H1 (cell line): ENCODE data around the gene ZKSCAN8. TPM values are rescaled to one million over a fixed set of nuclear protein-coding genes. Genes with fewer than 3 reads are reported as not detected.

Source experiments
- ASH2L ChIP-seq: fragments of 200-600, 300-600 bp; sonication (generic); IDR thresholded peaks from one replicate; pipeline ENCODE4 v1.7.1; 2017; ENCODE audit warnings: low read length
- CBX5 ChIP-seq: fragments of 300-800, 300-1000 bp; sonication (generic); IDR thresholded peaks from 2 replicates; pipeline ENCODE4 v1.7.1; 2016; ENCODE audit warnings: antibody characterized with exemption, low read length, low read depth
- CEBPB ChIP-seq: IDR thresholded peaks from 2 replicates; pipeline ENCODE4 v1.6.1; 2012; ENCODE audit warnings: low read depth, low read length
- MAFK ChIP-seq: IDR thresholded peaks from 2 replicates; pipeline ENCODE4 v1.6.1; 2012; ENCODE audit warnings: low read depth, mild to moderate bottlenecking, improper control_type of control experiment, low read length
- SP4 ChIP-seq: IDR thresholded peaks from 2 replicates; pipeline ENCODE4 v1.6.1; 2012; ENCODE audit warnings: low read length, inconsistent platforms
- ZNF274 ChIP-seq: IDR thresholded peaks from 2 replicates; pipeline ENCODE4 v1.7.0; 2012; ENCODE audit warnings: low read length, borderline replicate concordance; ENCODE audit errors: extremely low read depth
- polyA plus RNA-seq, 7 experiments: library from polyadenylated mRNA; depleted of rRNA in 3 of 7; stranded (reverse) in 5 of 7; unstranded in 2 of 7; fragments of >200 nt in 5 of 7; fragments of 200-250 nt in 2 of 7; gene quantifications; 1 replicate in 5 of 7; 2 replicates in 1 of 7; 4 replicates in 1 of 7; pipeline versions ENCODE4 v1.2.1 to v1.2.3, GENCODE V29; 2011 to 2013; ENCODE audit warnings: missing spikeins in 2 of 7, mixed read lengths in 2 of 7
- total RNA-seq: library from RNA; stranded (reverse); fragmentation: NEBNext Ultra II Directional; extraction: Animal tissue kit (Norgen Biotek cat#: 25700); gene quantifications from 2 replicates; pipeline ENCODE4 v1.2.1, GENCODE V29; 2021
- TF ChIP-seq, protein P1 (sequence below): fragments of 300-600 bp; sonication (generic); IDR thresholded peaks from 2 replicates; pipeline ENCODE4 v1.7.1; 2012; ENCODE audit warnings: low read length, moderate library complexity, mild to moderate bottlenecking, inconsistent platforms; ENCODE audit not compliant: insufficient replicate concordance
- TF ChIP-seq, protein P2 (sequence below): IDR thresholded peaks from 2 replicates; pipeline ENCODE4 v1.6.1; 2012; ENCODE audit warnings: inconsistent platforms

ZKSCAN8 gene
- total and polyA plus RNA-seq, 2 of the 8 experiments (the other 6 are each of a cell fraction or from before 2014, with no cell fraction given): 10.7 to 24.1 TPM

DNA sequence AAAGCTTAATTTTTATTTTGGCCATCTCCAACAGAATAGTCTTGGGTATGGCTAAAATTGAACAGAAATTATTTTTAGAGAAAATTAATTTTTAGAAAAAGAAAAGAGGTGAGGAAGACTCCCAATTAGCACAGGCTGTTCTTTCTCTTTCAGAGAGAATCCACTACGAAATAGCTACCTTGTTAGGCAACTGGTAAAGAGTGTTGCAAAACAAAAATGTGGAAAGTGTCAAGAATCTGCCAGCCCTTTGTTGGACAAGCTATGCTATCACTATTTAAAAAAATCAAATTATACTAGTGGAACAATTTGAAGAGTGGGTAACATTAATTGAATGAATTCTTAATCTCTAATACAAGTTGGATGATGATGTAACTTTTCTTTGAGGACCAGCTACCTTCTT is 64.2 kb downstream of the ZKSCAN8 start (continued):
- TF ChIP-seq, protein P1, sequence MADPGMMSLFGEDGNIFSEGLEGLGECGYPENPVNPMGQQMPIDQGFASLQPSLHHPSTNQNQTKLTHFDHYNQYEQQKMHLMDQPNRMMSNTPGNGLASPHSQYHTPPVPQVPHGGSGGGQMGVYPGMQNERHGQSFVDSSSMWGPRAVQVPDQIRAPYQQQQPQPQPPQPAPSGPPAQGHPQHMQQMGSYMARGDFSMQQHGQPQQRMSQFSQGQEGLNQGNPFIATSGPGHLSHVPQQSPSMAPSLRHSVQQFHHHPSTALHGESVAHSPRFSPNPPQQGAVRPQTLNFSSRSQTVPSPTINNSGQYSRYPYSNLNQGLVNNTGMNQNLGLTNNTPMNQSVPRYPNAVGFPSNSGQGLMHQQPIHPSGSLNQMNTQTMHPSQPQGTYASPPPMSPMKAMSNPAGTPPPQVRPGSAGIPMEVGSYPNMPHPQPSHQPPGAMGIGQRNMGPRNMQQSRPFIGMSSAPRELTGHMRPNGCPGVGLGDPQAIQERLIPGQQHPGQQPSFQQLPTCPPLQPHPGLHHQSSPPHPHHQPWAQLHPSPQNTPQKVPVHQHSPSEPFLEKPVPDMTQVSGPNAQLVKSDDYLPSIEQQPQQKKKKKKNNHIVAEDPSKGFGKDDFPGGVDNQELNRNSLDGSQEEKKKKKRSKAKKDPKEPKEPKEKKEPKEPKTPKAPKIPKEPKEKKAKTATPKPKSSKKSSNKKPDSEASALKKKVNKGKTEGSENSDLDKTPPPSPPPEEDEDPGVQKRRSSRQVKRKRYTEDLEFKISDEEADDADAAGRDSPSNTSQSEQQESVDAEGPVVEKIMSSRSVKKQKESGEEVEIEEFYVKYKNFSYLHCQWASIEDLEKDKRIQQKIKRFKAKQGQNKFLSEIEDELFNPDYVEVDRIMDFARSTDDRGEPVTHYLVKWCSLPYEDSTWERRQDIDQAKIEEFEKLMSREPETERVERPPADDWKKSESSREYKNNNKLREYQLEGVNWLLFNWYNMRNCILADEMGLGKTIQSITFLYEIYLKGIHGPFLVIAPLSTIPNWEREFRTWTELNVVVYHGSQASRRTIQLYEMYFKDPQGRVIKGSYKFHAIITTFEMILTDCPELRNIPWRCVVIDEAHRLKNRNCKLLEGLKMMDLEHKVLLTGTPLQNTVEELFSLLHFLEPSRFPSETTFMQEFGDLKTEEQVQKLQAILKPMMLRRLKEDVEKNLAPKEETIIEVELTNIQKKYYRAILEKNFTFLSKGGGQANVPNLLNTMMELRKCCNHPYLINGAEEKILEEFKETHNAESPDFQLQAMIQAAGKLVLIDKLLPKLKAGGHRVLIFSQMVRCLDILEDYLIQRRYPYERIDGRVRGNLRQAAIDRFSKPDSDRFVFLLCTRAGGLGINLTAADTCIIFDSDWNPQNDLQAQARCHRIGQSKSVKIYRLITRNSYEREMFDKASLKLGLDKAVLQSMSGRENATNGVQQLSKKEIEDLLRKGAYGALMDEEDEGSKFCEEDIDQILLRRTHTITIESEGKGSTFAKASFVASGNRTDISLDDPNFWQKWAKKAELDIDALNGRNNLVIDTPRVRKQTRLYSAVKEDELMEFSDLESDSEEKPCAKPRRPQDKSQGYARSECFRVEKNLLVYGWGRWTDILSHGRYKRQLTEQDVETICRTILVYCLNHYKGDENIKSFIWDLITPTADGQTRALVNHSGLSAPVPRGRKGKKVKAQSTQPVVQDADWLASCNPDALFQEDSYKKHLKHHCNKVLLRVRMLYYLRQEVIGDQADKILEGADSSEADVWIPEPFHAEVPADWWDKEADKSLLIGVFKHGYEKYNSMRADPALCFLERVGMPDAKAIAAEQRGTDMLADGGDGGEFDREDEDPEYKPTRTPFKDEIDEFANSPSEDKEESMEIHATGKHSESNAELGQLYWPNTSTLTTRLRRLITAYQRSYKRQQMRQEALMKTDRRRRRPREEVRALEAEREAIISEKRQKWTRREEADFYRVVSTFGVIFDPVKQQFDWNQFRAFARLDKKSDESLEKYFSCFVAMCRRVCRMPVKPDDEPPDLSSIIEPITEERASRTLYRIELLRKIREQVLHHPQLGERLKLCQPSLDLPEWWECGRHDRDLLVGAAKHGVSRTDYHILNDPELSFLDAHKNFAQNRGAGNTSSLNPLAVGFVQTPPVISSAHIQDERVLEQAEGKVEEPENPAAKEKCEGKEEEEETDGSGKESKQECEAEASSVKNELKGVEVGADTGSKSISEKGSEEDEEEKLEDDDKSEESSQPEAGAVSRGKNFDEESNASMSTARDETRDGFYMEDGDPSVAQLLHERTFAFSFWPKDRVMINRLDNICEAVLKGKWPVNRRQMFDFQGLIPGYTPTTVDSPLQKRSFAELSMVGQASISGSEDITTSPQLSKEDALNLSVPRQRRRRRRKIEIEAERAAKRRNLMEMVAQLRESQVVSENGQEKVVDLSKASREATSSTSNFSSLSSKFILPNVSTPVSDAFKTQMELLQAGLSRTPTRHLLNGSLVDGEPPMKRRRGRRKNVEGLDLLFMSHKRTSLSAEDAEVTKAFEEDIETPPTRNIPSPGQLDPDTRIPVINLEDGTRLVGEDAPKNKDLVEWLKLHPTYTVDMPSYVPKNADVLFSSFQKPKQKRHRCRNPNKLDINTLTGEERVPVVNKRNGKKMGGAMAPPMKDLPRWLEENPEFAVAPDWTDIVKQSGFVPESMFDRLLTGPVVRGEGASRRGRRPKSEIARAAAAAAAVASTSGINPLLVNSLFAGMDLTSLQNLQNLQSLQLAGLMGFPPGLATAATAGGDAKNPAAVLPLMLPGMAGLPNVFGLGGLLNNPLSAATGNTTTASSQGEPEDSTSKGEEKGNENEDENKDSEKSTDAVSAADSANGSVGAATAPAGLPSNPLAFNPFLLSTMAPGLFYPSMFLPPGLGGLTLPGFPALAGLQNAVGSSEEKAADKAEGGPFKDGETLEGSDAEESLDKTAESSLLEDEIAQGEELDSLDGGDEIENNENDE: no peak
- TF ChIP-seq CBX5 (no peak), ASH2L (no peak), SP4 (no peak), CEBPB (no peak), ZNF274 (no peak), MAFK (no peak)
- TF ChIP-seq, protein P2, sequence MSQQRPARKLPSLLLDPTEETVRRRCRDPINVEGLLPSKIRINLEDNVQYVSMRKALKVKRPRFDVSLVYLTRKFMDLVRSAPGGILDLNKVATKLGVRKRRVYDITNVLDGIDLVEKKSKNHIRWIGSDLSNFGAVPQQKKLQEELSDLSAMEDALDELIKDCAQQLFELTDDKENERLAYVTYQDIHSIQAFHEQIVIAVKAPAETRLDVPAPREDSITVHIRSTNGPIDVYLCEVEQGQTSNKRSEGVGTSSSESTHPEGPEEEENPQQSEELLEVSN: no peak
